Ishikawa (cell line): ENCODE data around the gene IL2RA.

Source experiments
- CEBPB ChIP-seq: IDR thresholded peaks from 2 replicates; pipeline ENCODE4 v1.6.1; 2012
- CREB1 ChIP-seq: IDR thresholded peaks from 2 replicates; pipeline ENCODE4 v1.6.1; 2012; ENCODE audit warnings: low read depth
- EGR1 ChIP-seq: IDR thresholded peaks from 2 replicates; pipeline ENCODE4 v1.6.1; 2012
- EP300 ChIP-seq: IDR thresholded peaks from 2 replicates; pipeline ENCODE4 v1.6.1; 2012; ENCODE audit warnings: borderline replicate concordance
- FOXM1 ChIP-seq: IDR thresholded peaks from 2 replicates; pipeline ENCODE4 v1.6.1; 2012; ENCODE audit warnings: low read depth, borderline replicate concordance
- MAX ChIP-seq: IDR thresholded peaks from 2 replicates; pipeline ENCODE4 v1.6.1; 2012
- NFIC ChIP-seq: IDR thresholded peaks from 2 replicates; pipeline ENCODE4 v1.6.1; 2012
- RAD21 ChIP-seq: IDR thresholded peaks from 2 replicates; pipeline ENCODE4 v1.6.1; 2012; ENCODE audit warnings: low read depth
- REST ChIP-seq: IDR thresholded peaks from 2 replicates; pipeline ENCODE4 v1.6.1; 2012; ENCODE audit warnings: low read depth, mild to moderate bottlenecking
- TAF1 ChIP-seq: IDR thresholded peaks from 2 replicates; pipeline ENCODE4 v1.6.1; 2012; ENCODE audit warnings: low read depth, mild to moderate bottlenecking
- TCF12 ChIP-seq: IDR thresholded peaks from 2 replicates; pipeline ENCODE4 v1.6.1; 2012; ENCODE audit warnings: low read depth
- TEAD4 ChIP-seq: IDR thresholded peaks from 2 replicates; pipeline ENCODE4 v1.6.1; 2012
- USF1 ChIP-seq: IDR thresholded peaks from 2 replicates; pipeline ENCODE4 v1.6.1; 2012
- YY1 ChIP-seq: IDR thresholded peaks from 2 replicates; pipeline ENCODE4 v1.6.1; 2012; ENCODE audit warnings: low read depth
- ZBTB7A ChIP-seq: IDR thresholded peaks from 2 replicates; pipeline ENCODE4 v1.6.1; 2012; ENCODE audit warnings: low read depth

IL2RA gene

GRCh38 chr10:6056411-6057135 lies 5.6 kb downstream of the IL2RA start:
- no peak for TF ChIP-seq TCF12
- no peak for TF ChIP-seq CEBPB
- no peak for TF ChIP-seq TAF1
- TF ChIP-seq NFIC, result no peak
- no peak for TF ChIP-seq MAX
- TF ChIP-seq TEAD4, result no peak

GRCh38 chr10:6055929-6056328 lies 6.2 kb downstream of the IL2RA start:
- TF ChIP-seq EGR1 (no peak), EP300 (no peak), CREB1 (no peak), YY1 (no peak), NFIC (no peak)

- TF ChIP-seq RAD21, result no peak
- no peak for TF ChIP-seq CEBPB
- no peak for TF ChIP-seq ZBTB7A
- no peak for TF ChIP-seq TEAD4
- TF ChIP-seq EGR1, result no peak
- no peak for TF ChIP-seq USF1
- TF ChIP-seq TCF12, result no peak
- no peak for TF ChIP-seq NFIC
- no peak for TF ChIP-seq CREB1
- TF ChIP-seq YY1, result no peak
- TF ChIP-seq FOXM1, result no peak
- TF ChIP-seq REST, result no peak
- TF ChIP-seq EP300, result no peak
- TF ChIP-seq MAX, result no peak
- no peak for TF ChIP-seq TAF1
These were observed 7.3 kb downstream of the IL2RA start for GRCh38 chr10:6054884-6055283.

- no peak for TF ChIP-seq FOXM1
- no peak for TF ChIP-seq TAF1
- no peak for TF ChIP-seq CREB1
- peak; percentile 61 for TF ChIP-seq MAX
- no peak for TF ChIP-seq RAD21
- 0 out of 2 replicates have a peak, but pooled peaks have one; percentile 34 for TF ChIP-seq EGR1
- TF ChIP-seq TCF12, result no peak
- no peak for TF ChIP-seq TEAD4
- TF ChIP-seq YY1, result no peak
- 0 out of 2 replicates have a peak, but pooled peaks have one; percentile 17 for TF ChIP-seq USF1
- peak; percentile 23; the same call in 1 of the 2 replicates for TF ChIP-seq NFIC
- TF ChIP-seq REST, result no peak
- TF ChIP-seq ZBTB7A, result no peak
- no peak for TF ChIP-seq EP300
- no peak for TF ChIP-seq CEBPB
These were observed 8.1 kb downstream of the IL2RA start for GRCh38 chr10:6053816-6054631.

- TF ChIP-seq REST, result no peak
- TF ChIP-seq ZBTB7A, result no peak
- TF ChIP-seq CREB1, result no peak
- no peak for TF ChIP-seq YY1
- no peak for TF ChIP-seq USF1
- TF ChIP-seq EP300, result no peak
- TF ChIP-seq MAX, result no peak
- TF ChIP-seq NFIC, result no peak
- no peak for TF ChIP-seq TAF1
- no peak for TF ChIP-seq TCF12
- TF ChIP-seq RAD21, result no peak
- TF ChIP-seq CEBPB, result no peak
- TF ChIP-seq FOXM1, result no peak
- no peak for TF ChIP-seq TEAD4
- TF ChIP-seq EGR1, result no peak
These were observed 8.9 kb downstream of the IL2RA start for GRCh38 chr10:6053303-6053702.
